ENCODE data around the gene AOC2. TPM values are rescaled to one million over a fixed set of nuclear protein-coding genes. Genes with fewer than 3 reads are reported as not detected.

AOC2 gene
- total and polyA plus RNA-seq, 7 experiments from 2014 or later = 3.0 to 3.5 (median 3.2) TPM; not detected in 2

DNA sequence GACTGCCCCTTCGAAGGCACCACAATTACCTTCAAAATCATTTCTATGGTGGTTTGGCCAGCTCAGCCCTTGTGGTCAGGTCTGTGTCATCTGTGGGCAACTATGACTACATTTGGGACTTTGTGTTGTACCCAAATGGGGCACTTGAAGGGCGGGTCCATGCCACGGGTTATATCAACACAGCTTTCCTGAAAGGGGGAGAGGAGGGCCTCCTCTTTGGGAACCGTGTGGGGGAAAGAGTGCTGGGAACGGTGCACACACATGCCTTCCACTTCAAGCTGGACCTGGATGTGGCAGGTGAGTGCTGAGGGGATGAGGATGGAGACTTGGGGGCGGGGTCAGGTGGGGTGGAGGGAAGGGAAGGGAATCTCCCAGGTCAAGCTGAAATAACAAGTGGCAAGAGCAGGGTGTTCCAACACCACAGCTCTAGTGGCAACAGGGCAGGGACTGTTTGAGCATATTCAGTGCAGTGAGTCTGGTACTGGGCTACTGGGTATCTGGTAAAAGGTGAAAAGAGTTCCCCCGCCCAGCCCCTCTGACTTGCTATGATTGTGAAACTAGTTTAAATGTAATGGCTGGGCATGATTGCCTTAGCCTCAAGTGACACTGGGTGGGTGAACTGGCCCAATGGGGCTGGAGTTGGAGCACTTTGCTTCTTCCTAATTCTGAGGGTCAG, 1.7 kb downstream of the AOC2 start:
- Mint-ChIP-seq H3K36me3 (peaks cover 0 to 25% (median 9%) of the 10 kb centered on the region in 5 donors), H3K27me3 (peaks cover 0 to 5% (median 0%) of the 10 kb centered on the region in 5 donors), H3K4me1 (peaks cover 0 to 10% (median 0%) of the 10 kb centered on the region in 7 donors), H3K4me3 (peak overlapping the region in 1 of 10 donors; percentile 33), H3K9me3 (peaks cover 0 to 2% (median 0%) of the 10 kb centered on the region in 11 donors), H3K27ac (peak overlapping the region in 4 of 9 donors; percentile 8 to 65 (median 46))
- POLR2A ChIA-PET = interaction anchor here (0.6 to 1.4 kb wide), 2 partner anchors 12 to 862 kb away, joined by 3 read pairs; no protein-coding TSS in a partner anchor
- ATAC-seq = peak; percentile 43
- DNase-seq = peak in 1 of 9 donors; percentile 43
- Histone ChIP-seq H3K27me3 (ENCODE audit: control insufficient read depth in 2 of 2, insufficient read depth in 2 of 2, low read length in 2 of 2) (no peaks in the 10 kb centered on the region), H3K9me3 (ENCODE audit: control insufficient read depth in 2 of 3, low read length in 3 of 3) (no peaks in the 10 kb centered on the region), H3K4me3 (ENCODE audit: low read length) (no peak overlapping the region), H3K27ac (ENCODE audit: low read depth, low read length) (no peak overlapping the region), H3K36me3 (ENCODE audit: control insufficient read depth in 2 of 3, insufficient read depth in 3 of 3, low read length in 3 of 3) (peaks cover 15 to 50% (median 17%) of the 10 kb centered on the region in 3 experiments), H3K4me1 (ENCODE audit: control insufficient read depth in 2 of 2, insufficient read depth in 2 of 2, low read length in 2 of 2) (no peaks in the 10 kb centered on the region)
- intact Hi-C loops (cut with micrococcal nuclease) = no loop called here
- CTCF ChIA-PET = no interaction called here

DNA sequence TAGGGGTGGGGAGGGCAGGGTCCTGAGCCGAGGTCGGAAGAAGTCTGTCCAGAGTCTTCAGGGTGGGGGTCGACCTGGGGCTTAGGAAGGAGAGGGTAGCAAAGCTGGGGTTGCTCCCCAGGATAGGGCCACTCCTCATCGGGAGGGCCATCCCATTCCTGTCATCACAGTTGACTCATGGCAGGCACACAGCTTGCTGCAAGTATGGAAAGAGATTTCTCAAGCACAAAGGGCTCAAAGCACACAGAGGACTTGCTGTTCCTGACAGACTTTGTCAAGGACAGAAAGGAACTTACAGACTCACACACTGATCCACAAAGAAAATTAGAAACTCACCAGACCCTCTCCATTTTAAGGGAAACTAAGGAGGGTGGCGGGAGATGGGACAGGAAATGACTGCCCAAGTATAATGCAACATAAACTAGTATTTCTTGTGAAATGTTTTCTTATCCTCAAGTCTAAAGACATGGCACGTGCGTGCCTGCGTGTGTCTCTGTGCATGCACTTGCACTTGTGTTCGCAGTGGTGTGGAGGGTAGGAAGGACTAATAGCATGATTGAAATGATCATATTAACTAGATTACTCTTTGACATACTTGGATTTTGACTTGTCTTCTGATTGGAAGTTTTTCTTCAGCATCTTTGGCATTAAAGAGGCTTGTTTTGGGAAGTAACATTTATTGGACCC, 2.4 kb downstream of the AOC2 start:
- no peaks in the 10 kb centered on the region for H3K4me1 ChIP-seq (ENCODE audit: control insufficient read depth in 2 of 2, insufficient read depth in 2 of 2, low read length in 2 of 2)
- intact Hi-C loops (cut with micrococcal nuclease) = no loop called here
- H3K27ac ChIP-seq (ENCODE audit: low read depth, low read length) = no peak overlapping the region
- Mint-ChIP-seq H3K27me3 (peaks cover 0 to 5% (median 0%) of the 10 kb centered on the region in 5 donors), H3K36me3 (peaks cover 0 to 22% (median 9%) of the 10 kb centered on the region in 5 donors), H3K4me1 (peaks cover 0 to 10% (median 0%) of the 10 kb centered on the region in 7 donors), H3K9me3 (peaks cover 0 to 2% (median 0%) of the 10 kb centered on the region in 11 donors), H3K4me3 (no peak overlapping the region), H3K27ac (peak overlapping the region in 4 of 9 donors; percentile 36 to 67 (median 42))
- POLR2A ChIA-PET = interaction anchor here (0.6 to 1.4 kb wide), 2 partner anchors 12 to 861 kb away, joined by 3 read pairs; no protein-coding TSS in a partner anchor
- no peak for DNase-seq
- no peaks in the 10 kb centered on the region for H3K9me3 ChIP-seq (ENCODE audit: control insufficient read depth in 2 of 3, low read length in 3 of 3)
- H3K36me3 ChIP-seq (ENCODE audit: control insufficient read depth in 2 of 3, insufficient read depth in 3 of 3, low read length in 3 of 3) = peaks cover 10 to 43% (median 15%) of the 10 kb centered on the region in 3 experiments
- H3K4me3 ChIP-seq (ENCODE audit: low read length) = no peak overlapping the region
- peak; percentile 21 for ATAC-seq
- CTCF ChIA-PET = no interaction called here
- H3K27me3 ChIP-seq (ENCODE audit: control insufficient read depth in 2 of 2, insufficient read depth in 2 of 2, low read length in 2 of 2) = no peaks in the 10 kb centered on the region

GRCh38 chr17:42848093-42848492, 3.7 kb downstream of the AOC2 start:
- intact Hi-C loops (cut with micrococcal nuclease) = no loop called here
- ChIA-PET POLR2A (no interaction called here), CTCF (interaction anchor here (0.7 kb wide), 1 partner anchor 24 kb away, joined by 3 read pairs; the partner anchor contains the start of gene BECN1)
- H3K9me3 ChIP-seq (ENCODE audit: control insufficient read depth in 2 of 3, low read length in 3 of 3) = no peaks in the 10 kb centered on the region
- H3K4me1 ChIP-seq (ENCODE audit: control insufficient read depth in 2 of 2, insufficient read depth in 2 of 2, low read length in 2 of 2) = no peaks in the 10 kb centered on the region
- H3K27ac Mint-ChIP-seq = no peak overlapping the region
- H3K27me3 ChIP-seq (ENCODE audit: control insufficient read depth in 2 of 2, insufficient read depth in 2 of 2, low read length in 2 of 2) = no peaks in the 10 kb centered on the region
- ATAC-seq = no peak
- no peak overlapping the region for H3K27ac ChIP-seq (ENCODE audit: low read depth, low read length)
- no peak for DNase-seq
- H3K36me3 ChIP-seq (ENCODE audit: control insufficient read depth in 2 of 3, insufficient read depth in 3 of 3, low read length in 3 of 3) = peaks cover 0 to 30% (median 8%) of the 10 kb centered on the region in 3 experiments
- H3K4me3 ChIP-seq (ENCODE audit: low read length) = no peak overlapping the region
- H3K4me3 Mint-ChIP-seq = no peak overlapping the region
- H3K9me3 Mint-ChIP-seq = peaks cover 0 to 2% (median 0%) of the 10 kb centered on the region in 11 donors
- peaks cover 0 to 10% (median 0%) of the 10 kb centered on the region in 7 donors for H3K4me1 Mint-ChIP-seq
- peaks cover 0 to 5% (median 0%) of the 10 kb centered on the region in 5 donors for H3K27me3 Mint-ChIP-seq
- peaks cover 0 to 12% (median 5%) of the 10 kb centered on the region in 5 donors for H3K36me3 Mint-ChIP-seq

GRCh38 chr17:42849031-42849430, 4.7 kb downstream of the AOC2 start:
- Histone ChIP-seq H3K36me3 (ENCODE audit: control insufficient read depth in 2 of 3, insufficient read depth in 3 of 3, low read length in 3 of 3) (peaks cover 0 to 20% (median 0%) of the 10 kb centered on the region in 3 experiments), H3K4me1 (ENCODE audit: control insufficient read depth in 2 of 2, insufficient read depth in 2 of 2, low read length in 2 of 2) (no peaks in the 10 kb centered on the region), H3K27ac (ENCODE audit: low read depth, low read length) (no peak overlapping the region), H3K27me3 (ENCODE audit: control insufficient read depth in 2 of 2, insufficient read depth in 2 of 2, low read length in 2 of 2) (no peaks in the 10 kb centered on the region), H3K4me3 (ENCODE audit: low read length) (no peak overlapping the region), H3K9me3 (ENCODE audit: control insufficient read depth in 2 of 3, low read length in 3 of 3) (no peaks in the 10 kb centered on the region)
- intact Hi-C loops (cut with micrococcal nuclease) = no loop called here
- POLR2A ChIA-PET = no interaction called here
- Mint-ChIP-seq H3K4me1 (peaks cover 0 to 12% (median 0%) of the 10 kb centered on the region in 7 donors), H3K27me3 (peaks cover 0 to 8% (median 0%) of the 10 kb centered on the region in 5 donors), H3K4me3 (no peak overlapping the region), H3K27ac (no peak overlapping the region), H3K9me3 (no peaks in the 10 kb centered on the region), H3K36me3 (peaks cover 0 to 8% (median 0%) of the 10 kb centered on the region in 5 donors)
- ATAC-seq (no peak), DNase-seq (no peak)
- CTCF ChIA-PET = no interaction called here

DNA sequence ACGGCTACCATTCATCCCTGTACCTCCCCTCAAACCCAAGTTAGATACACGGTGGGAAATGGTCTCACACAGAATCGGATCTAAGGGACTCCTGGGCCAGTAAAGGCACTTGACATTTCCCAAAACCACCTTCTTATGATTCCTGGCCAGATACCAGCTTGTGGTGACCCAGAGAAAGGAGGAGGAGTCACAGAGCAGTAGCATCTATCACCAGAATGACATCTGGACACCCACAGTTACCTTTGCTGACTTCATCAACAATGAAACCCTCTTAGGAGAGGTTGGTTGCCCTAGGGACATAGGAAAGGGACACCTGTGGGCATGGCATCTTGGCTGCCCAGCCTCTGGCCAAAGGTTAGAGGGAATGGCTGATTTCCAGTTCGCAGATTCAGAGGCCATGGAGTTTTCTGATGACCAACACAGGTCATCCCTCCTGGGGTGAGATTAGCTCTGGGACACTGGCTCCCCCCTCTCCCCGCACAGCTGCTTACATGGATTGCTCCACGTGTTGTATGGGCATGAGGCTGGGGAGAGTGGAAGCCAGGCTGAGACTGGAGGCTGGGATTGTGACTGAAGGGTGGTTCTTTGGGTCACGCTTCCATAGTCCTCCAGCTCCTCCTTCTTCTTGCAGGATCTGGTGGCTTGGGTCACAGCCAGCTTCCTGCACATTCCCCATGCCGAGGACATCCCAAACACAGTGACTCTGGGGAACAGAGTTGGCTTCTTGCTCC, 5.2 kb downstream of the AOC2 start:
- DNase-seq = no peak
- Mint-ChIP-seq H3K27me3 (peaks cover 0 to 8% (median 0%) of the 10 kb centered on the region in 5 donors), H3K4me3 (no peak overlapping the region), H3K27ac (no peak overlapping the region), H3K9me3 (no peaks in the 10 kb centered on the region), H3K4me1 (peaks cover 0 to 10% (median 0%) of the 10 kb centered on the region in 7 donors), H3K36me3 (peaks cover 0 to 6% (median 0%) of the 10 kb centered on the region in 5 donors)
- Histone ChIP-seq H3K27ac (ENCODE audit: low read depth, low read length) (no peak overlapping the region), H3K9me3 (ENCODE audit: control insufficient read depth in 2 of 3, low read length in 3 of 3) (no peaks in the 10 kb centered on the region), H3K36me3 (ENCODE audit: control insufficient read depth in 2 of 3, insufficient read depth in 3 of 3, low read length in 3 of 3) (peaks cover 0 to 15% (median 0%) of the 10 kb centered on the region in 3 experiments), H3K4me3 (ENCODE audit: low read length) (no peak overlapping the region), H3K27me3 (ENCODE audit: control insufficient read depth in 2 of 2, insufficient read depth in 2 of 2, low read length in 2 of 2) (no peaks in the 10 kb centered on the region), H3K4me1 (ENCODE audit: control insufficient read depth in 2 of 2, insufficient read depth in 2 of 2, low read length in 2 of 2) (no peaks in the 10 kb centered on the region)
- ATAC-seq = no peak
- POLR2A ChIA-PET = no interaction called here
- CTCF ChIA-PET = no interaction called here
- intact Hi-C loops (cut with micrococcal nuclease) = no loop called here

- ChIA-PET POLR2A (no interaction called here), CTCF (no interaction called here)
- no peaks in the 10 kb centered on the region for H3K9me3 ChIP-seq (ENCODE audit: control insufficient read depth in 2 of 3, low read length in 3 of 3)
- H3K4me3 ChIP-seq (ENCODE audit: low read length) = no peak within 1 kb of the TSS
- ATAC-seq = no peak
- intact Hi-C loops (cut with micrococcal nuclease) = no loop called here
- H3K36me3 ChIP-seq (ENCODE audit: control insufficient read depth in 2 of 3, insufficient read depth in 3 of 3, low read length in 3 of 3) = peaks cover 0 to 1% (median 0%) of the 10 kb centered on the region in 3 experiments
- H3K27me3 Mint-ChIP-seq = peaks cover 0 to 8% (median 0%) of the 10 kb centered on the region in 5 donors
- no peak within 1 kb of the TSS for H3K4me3 Mint-ChIP-seq
- H3K4me1 ChIP-seq (ENCODE audit: control insufficient read depth in 2 of 2, insufficient read depth in 2 of 2, low read length in 2 of 2) = no peaks in the 10 kb centered on the region
- H3K27ac ChIP-seq (ENCODE audit: low read depth, low read length) = no peak within 1 kb of the TSS
- H3K36me3 Mint-ChIP-seq = peaks cover 0 to 2% (median 0%) of the 10 kb centered on the region in 5 donors
- H3K9me3 Mint-ChIP-seq = no peaks in the 10 kb centered on the region
- peaks cover 0 to 8% (median 0%) of the 10 kb centered on the region in 7 donors for H3K4me1 Mint-ChIP-seq
- DNase-seq = no peak
- no peaks in the 10 kb centered on the region for H3K27me3 ChIP-seq (ENCODE audit: control insufficient read depth in 2 of 2, insufficient read depth in 2 of 2, low read length in 2 of 2)
- no peak within 1 kb of the TSS for H3K27ac Mint-ChIP-seq
Measured at GRCh38 chr17:42850954-42851353, 6.6 kb downstream of the AOC2 start, which contains the start of gene AOC3. AOC3 (plus strand) TSS chr17:42851199; CDS start chr17:42851344, 145 bp downstream.

Data from naive thymus-derived CD4-positive, alpha-beta T cell (primary cell).